ENCODE measurements around the gene RBM14. TPM values are rescaled to one million over a fixed set of nuclear protein-coding genes. Genes with fewer than 3 reads are reported as not detected.
"Not testable (repeated sequence)": the region's sequence is repeated elsewhere in the genome, so short reads cannot be mapped to it uniquely, and the experiment has no call there.

RBM14 gene
- total RNA-seq, 3 donors from 2014 or later: 63.8 to 87.0 (median 72.6) TPM

DNA sequence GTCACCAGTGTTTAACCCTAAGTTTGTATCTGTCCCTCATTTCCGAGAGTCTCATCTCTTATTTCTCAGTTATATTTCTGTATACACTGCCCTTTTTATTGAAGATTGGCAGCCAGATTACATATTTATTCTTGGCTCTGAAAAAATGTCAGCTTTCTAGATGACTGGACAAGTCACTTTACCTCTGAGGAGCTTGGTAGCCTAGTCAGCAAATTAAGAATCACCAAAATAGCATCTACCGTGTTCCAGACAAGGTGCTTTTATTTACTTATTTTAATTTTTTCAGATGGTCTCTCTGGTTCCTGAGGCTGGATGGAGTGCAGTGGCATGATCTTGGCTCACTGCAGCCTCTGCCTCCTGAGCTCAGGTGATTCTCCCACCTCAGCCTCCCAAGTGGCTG, 16.5 kb downstream of the RBM14 start:
- peaks cover 10% of the 10 kb centered on the region for H3K4me1 ChIP-seq (ENCODE audit: low read depth)
- ATAC-seq: no peak
- intact Hi-C loops (cut with DNase I, micrococcal nuclease): no loop called here
- no peak for DNase-seq
- TF ChIP-seq, protein P1, sequence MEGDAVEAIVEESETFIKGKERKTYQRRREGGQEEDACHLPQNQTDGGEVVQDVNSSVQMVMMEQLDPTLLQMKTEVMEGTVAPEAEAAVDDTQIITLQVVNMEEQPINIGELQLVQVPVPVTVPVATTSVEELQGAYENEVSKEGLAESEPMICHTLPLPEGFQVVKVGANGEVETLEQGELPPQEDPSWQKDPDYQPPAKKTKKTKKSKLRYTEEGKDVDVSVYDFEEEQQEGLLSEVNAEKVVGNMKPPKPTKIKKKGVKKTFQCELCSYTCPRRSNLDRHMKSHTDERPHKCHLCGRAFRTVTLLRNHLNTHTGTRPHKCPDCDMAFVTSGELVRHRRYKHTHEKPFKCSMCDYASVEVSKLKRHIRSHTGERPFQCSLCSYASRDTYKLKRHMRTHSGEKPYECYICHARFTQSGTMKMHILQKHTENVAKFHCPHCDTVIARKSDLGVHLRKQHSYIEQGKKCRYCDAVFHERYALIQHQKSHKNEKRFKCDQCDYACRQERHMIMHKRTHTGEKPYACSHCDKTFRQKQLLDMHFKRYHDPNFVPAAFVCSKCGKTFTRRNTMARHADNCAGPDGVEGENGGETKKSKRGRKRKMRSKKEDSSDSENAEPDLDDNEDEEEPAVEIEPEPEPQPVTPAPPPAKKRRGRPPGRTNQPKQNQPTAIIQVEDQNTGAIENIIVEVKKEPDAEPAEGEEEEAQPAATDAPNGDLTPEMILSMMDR (IDR thresholded peaks at IDR 0.05): no peak
- H3K9me3 ChIP-seq: no peaks in the 10 kb centered on the region
- H3K36me3 ChIP-seq (ENCODE audit: low read depth): no peaks in the 10 kb centered on the region
- no peak overlapping the region for H3K4me3 ChIP-seq

DNA sequence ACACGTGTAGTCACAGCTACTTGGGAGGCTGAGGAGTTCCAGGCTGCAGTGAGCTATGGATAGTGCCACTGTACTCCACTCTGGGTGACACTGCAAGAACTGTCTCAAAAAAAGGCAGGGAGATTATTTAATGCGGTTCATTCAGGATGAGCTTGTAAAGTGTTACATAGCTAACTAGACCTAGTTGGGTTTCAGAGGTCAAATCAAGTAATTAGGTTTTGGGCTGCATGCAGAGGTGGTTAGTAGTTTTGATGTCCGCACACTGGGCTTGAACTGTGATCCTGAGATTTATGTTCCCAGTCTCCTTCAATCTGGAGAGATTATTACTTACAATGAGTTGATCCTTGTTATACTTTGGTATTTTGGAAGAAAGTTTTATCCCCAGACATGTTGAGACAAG, 20.0 kb downstream of the RBM14 start:
- TF ChIP-seq, protein P1 (IDR thresholded peaks at IDR 0.05): no peak
- no peak for DNase-seq
- ATAC-seq: no peak
- H3K9me3 ChIP-seq: no peaks in the 10 kb centered on the region
- no peak overlapping the region for H3K4me3 ChIP-seq
- intact Hi-C loops (cut with DNase I, micrococcal nuclease): no loop called here
- H3K36me3 ChIP-seq (ENCODE audit: low read depth): no peaks in the 10 kb centered on the region
- H3K4me1 ChIP-seq (ENCODE audit: low read depth): peaks cover 31% of the 10 kb centered on the region

DNA sequence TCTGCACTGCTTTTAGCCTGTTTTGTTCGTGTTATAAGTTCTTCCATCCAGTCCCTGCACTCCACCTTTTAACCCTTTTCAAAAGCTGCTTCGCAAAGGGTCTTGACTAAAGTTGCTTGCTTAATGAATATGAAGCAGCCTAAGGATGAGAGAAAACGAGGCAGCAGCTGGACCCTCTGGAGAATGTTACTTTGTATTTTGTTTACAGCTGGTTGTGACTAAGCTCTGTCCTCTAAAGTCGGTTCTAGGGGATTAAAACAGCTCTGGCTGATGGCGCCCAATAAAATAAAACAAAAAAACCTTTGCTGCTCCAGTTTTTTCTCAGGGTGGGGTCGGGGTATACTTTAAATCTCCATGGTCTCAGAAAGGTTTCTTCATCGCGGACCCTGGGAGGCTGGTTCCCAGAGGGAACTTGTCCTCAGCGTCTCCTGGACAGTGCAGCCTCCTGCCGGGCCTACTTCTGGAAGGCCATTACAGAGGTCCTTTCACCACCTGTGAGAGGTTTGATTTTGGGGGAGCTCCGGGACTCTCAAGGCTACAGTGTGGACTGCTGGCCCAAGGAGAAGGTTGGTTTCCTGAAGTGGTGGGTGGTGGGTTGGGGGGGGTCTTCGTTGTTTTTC, 21.2 kb downstream of the RBM14 start:
- Histone ChIP-seq H3K36me3 (ENCODE audit: low read depth) (no peaks in the 10 kb centered on the region), H3K4me1 (ENCODE audit: low read depth) (peaks cover 44% of the 10 kb centered on the region), H3K9me3 (no peaks in the 10 kb centered on the region), H3K4me3 (peak overlapping the region; percentile 76)
- no peak for DNase-seq
- ATAC-seq: peak; percentile 5
- TF ChIP-seq, protein P1 (IDR thresholded peaks at IDR 0.05): no peak
- intact Hi-C loops (cut with DNase I, micrococcal nuclease): no loop called here

DNA sequence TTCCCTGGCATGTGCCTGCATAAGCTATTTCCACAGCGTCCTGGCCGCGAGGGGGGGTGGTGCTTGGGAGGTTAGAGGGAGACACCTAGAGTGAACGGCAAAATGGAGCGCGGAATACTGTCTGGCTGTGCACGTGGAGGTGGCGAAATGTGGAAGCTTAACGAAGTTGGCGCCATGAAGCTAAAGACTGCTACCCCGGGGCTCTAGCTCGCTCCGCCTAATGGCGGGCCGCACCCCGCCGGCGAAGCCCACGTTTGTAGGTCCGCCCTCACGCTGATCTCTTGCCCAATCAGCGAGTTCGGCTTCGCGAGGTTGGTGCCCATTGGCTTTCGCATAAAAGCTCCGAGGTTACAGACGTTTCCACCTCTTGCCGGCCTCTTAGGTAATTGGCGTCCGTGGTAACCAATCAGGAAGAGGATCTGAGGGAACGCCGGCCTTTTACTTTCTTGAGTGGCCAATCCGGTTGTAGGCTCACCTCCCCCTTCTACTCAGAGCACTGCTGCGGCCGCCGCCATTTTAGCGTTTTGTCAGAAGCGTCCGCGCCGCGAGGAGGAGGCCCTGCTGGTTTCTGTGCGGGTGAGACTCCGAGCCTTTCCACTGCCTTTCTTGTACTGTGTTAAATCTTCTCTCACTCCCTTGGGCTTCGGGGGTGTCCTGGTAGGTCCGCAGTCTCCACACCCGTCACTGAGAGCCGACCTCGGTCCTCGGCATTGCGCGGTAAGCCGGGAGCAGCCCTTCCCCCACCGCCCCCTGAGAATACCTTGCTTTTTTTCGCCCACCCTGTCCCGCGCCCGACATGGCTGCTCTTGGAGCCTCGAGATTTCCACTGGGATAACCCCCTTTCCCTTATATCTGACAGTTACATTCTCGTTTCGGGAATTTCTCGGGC, 22.0 kb downstream of the RBM14 start, which contains the start of gene RBM4:
RBM4 (plus strand) TSS at position 527 of the 889 bp plus-strand sequence. CDS start 1,009 bp downstream, outside the sequence.
- intact Hi-C loops (cut with DNase I, micrococcal nuclease): no loop called here
- ATAC-seq: peak; percentile 96
- TF ChIP-seq, protein P1 (IDR thresholded peaks at IDR 0.05): peak; percentile 17
- no peaks in the 10 kb centered on the region for H3K36me3 ChIP-seq (ENCODE audit: low read depth)
- peaks cover 47% of the 10 kb centered on the region for H3K4me1 ChIP-seq (ENCODE audit: low read depth)
- peak; percentile 95 to 98 (median 97) for DNase-seq
- H3K9me3 ChIP-seq: no peaks in the 10 kb centered on the region
- H3K4me3 ChIP-seq: peak within 1 kb of the TSS; percentile 76

DNA sequence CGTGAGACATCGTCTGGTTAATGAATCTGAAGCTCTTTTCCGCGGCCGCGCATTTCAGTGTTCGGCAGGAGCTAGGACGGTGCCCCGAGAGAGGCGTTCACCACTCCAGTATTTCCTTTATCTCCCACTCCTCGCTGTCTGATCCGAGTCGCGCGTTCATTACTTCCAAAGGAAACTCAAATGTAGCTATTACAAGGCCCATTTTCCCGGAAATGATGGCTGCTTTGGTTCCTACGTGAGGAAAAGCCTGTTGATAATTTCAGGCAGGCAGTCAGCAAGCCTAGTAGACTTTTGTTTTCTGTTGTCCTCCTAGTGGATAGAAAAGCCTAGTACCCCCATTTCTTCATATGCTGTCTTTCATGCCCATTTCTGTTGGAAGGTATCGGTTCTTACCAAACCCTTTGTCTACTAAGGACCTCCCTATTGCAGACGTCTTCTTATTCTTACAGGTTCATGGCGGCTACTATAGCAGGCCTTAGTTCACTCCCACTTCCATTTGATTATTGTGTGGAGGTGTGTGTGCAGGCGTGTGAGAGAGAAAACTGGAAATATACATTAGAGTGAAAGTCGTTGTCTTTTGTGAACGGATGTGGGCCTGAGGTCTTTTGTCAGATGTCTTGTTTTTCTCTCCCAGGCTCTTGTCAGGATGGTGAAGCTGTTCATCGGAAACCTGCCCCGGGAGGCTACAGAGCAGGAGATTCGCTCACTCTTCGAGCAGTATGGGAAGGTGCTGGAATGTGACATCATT, 22.8 kb downstream of the RBM14 start:
- Histone ChIP-seq H3K4me1 (ENCODE audit: low read depth) (peaks cover 55% of the 10 kb centered on the region), H3K36me3 (ENCODE audit: low read depth) (peaks cover 3% of the 10 kb centered on the region), H3K4me3 (peak overlapping the region; percentile 76), H3K9me3 (no peaks in the 10 kb centered on the region)
- ATAC-seq (peak; percentile 1), DNase-seq (peak in 1 of 3 donors; percentile 55)
- TF ChIP-seq, protein P1 (IDR thresholded peaks at IDR 0.05): no peak
- intact Hi-C loops (cut with DNase I, micrococcal nuclease): no loop called here

DNA sequence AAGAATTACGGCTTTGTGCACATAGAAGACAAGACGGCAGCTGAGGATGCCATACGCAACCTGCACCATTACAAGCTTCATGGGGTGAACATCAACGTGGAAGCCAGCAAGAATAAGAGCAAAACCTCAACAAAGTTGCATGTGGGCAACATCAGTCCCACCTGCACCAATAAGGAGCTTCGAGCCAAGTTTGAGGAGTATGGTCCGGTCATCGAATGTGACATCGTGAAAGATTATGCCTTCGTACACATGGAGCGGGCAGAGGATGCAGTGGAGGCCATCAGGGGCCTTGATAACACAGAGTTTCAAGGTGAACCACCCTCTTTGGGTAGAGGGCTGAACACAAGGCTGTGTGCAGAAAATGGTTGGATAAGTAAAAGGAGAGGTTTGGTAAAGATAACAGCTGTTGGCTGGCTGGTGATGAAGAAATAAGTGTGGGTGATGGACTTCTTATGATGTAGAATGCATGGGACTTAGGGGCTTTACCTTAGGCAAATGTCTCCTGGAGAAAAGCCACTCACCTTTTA, 23.4 kb downstream of the RBM14 start:
- H3K36me3 ChIP-seq (ENCODE audit: low read depth); H3K9me3 ChIP-seq; ATAC-seq; H3K4me3 ChIP-seq; intact Hi-C loops (cut with DNase I, micrococcal nuclease); DNase-seq: not testable (repeated sequence)
- H3K4me1 ChIP-seq (ENCODE audit: low read depth): peaks cover 61% of the 10 kb centered on the region

Measured in mucosa of descending colon (tissue), 3 donors.